ENCODE measurements around the gene SHISA5. TPM values are rescaled to one million over a fixed set of nuclear protein-coding genes. Genes with fewer than 3 reads are reported as not detected.

SHISA5 gene
- total and polyA plus RNA-seq, 10 of the 15 experiments (the other 5 are each of a cell fraction or from before 2014, with no cell fraction given) = 17.1 to 148 (median 67.3) TPM

DNA sequence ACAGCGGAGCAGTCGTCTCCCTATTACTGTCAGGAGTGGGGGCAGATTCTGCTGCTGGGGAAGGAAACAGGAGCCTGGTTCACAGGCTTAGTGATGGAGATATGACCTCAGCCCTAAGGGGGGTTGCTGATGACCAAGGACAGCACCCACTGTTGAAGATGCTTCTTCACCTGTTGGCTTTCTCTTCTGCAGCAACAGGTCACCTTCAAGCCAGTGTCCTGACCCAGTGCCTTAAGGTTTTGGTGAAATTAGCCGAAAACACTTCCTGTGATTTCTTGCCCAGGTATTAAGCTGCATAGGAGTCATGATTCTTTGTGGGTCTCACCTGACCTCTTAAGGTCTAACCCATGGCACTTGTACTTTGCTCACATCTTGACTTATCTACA, 43.5 kb downstream of the SHISA5 start:
- Histone ChIP-seq H3K4me3 (no peak overlapping the region), H3K9me3 (replicated peaks; ENCODE audit: control insufficient read depth, insufficient read depth, low read length) (no peaks in the 10 kb centered on the region), H2AFZ (ENCODE audit: control insufficient read depth, low read depth, low read length) (no peak overlapping the region), H4K20me1 (ENCODE audit: control insufficient read depth, insufficient read depth) (no peaks in the 10 kb centered on the region), H3K9ac (ENCODE audit: control insufficient read depth, insufficient read depth, low read length) (no peak overlapping the region), H3K27me3 (replicated peaks in 1 of 2; ENCODE audit: control insufficient read depth in 2 of 2, insufficient read depth in 2 of 2, low read length in 1 of 2) (no peaks in the 10 kb centered on the region), H3K27ac (ENCODE audit: control insufficient read depth, insufficient read depth) (no peak overlapping the region), H3K79me2 (ENCODE audit: control insufficient read depth, insufficient read depth, low read length) (no peaks in the 10 kb centered on the region), H3K4me1 (ENCODE audit: control insufficient read depth, insufficient read depth, low read length) (peaks cover 4% of the 10 kb centered on the region), H3K36me3 (ENCODE audit: control insufficient read depth in 2 of 2, insufficient read depth in 2 of 2, low read length in 1 of 2) (peaks cover 13 to 18% of the 10 kb centered on the region in 2 experiments), H3K4me2 (ENCODE audit: control insufficient read depth, insufficient read depth) (no peak overlapping the region)
- FAIRE-seq (no peak), DNase-seq (ENCODE audit: low read depth, low spot score) (no peak), ATAC-seq (no peak)
- CTCF ChIA-PET = interaction anchor here (1.5 kb wide), 1 partner anchor 25 kb away, joined by 4 read pairs; no protein-coding TSS in a partner anchor
- no TSS peak for BruUV-seq (replicated peaks)
- intact Hi-C loops (cut with micrococcal nuclease; ENCODE audit: unreplicated experiment) = no loop called here
- 98% methylated on average over 3 of the region's 3 CpGs for WGBS (ENCODE audit: insufficient coverage, insufficient replicate concordance, low lambda C conversion rate, missing lambda C conversion rate)
- TF ChIP-seq PBX3 (IDR thresholded peaks at IDR 0.05; ENCODE audit: insufficient replicate concordance, low read depth, low read length) = no peak
- in situ Hi-C loops (cut with MboI) = no loop called here
- RAD21 ChIA-PET (ENCODE audit: unreplicated experiment) = no interaction called here
- SMC1A ChIA-PET (ENCODE audit: uncharacterized antibody, unreplicated experiment) = interaction anchor here (0.9 to 1.1 kb wide), 2 partner anchors 20 to 24 kb away, joined by 3 read pairs; no protein-coding TSS in a partner anchor
- POLR2A ChIA-PET = no interaction called here

- FAIRE-seq (no peak), ATAC-seq (no peak), DNase-seq (ENCODE audit: low read depth, low spot score) (no peak)
- Histone ChIP-seq H3K79me2 (ENCODE audit: control insufficient read depth, insufficient read depth, low read length) (no peaks in the 10 kb centered on the region), H3K27ac (ENCODE audit: control insufficient read depth, insufficient read depth) (no peak overlapping the region), H3K4me2 (ENCODE audit: control insufficient read depth, insufficient read depth) (no peak overlapping the region), H4K20me1 (ENCODE audit: control insufficient read depth, insufficient read depth) (no peaks in the 10 kb centered on the region), H3K9me3 (replicated peaks; ENCODE audit: control insufficient read depth, insufficient read depth, low read length) (no peaks in the 10 kb centered on the region), H3K4me1 (ENCODE audit: control insufficient read depth, insufficient read depth, low read length) (no peaks in the 10 kb centered on the region), H3K4me3 (no peak overlapping the region), H3K9ac (ENCODE audit: control insufficient read depth, insufficient read depth, low read length) (no peak overlapping the region), H2AFZ (ENCODE audit: control insufficient read depth, low read depth, low read length) (no peak overlapping the region), H3K27me3 (replicated peaks in 1 of 2; ENCODE audit: control insufficient read depth in 2 of 2, insufficient read depth in 2 of 2, low read length in 1 of 2) (no peaks in the 10 kb centered on the region), H3K36me3 (ENCODE audit: control insufficient read depth in 2 of 2, insufficient read depth in 2 of 2, low read length in 1 of 2) (peaks cover 13 to 21% of the 10 kb centered on the region in 2 experiments)
- CTCF ChIA-PET = interaction anchor here (1.5 to 2.9 kb wide), 3 partner anchors 24 to 59 kb away, joined by 4 to 8 read pairs (median 4); no protein-coding TSS in a partner anchor
- intact Hi-C loops (cut with micrococcal nuclease; ENCODE audit: unreplicated experiment) (no loop called here), in situ Hi-C loops (cut with MboI) (no loop called here)
- SMC1A ChIA-PET (ENCODE audit: uncharacterized antibody, unreplicated experiment) = no interaction called here
- POLR2A ChIA-PET = interaction anchor here (0.6 kb wide), 1 partner anchor 37 kb away, joined by 5 read pairs; no protein-coding TSS in a partner anchor
- BruUV-seq (replicated peaks) = no TSS peak
- 93% methylated on average over 7 of the region's 7 CpGs for WGBS (ENCODE audit: insufficient coverage, insufficient replicate concordance, low lambda C conversion rate, missing lambda C conversion rate)
- RAD21 ChIA-PET (ENCODE audit: unreplicated experiment) = no interaction called here
- TF ChIP-seq, protein P1, sequence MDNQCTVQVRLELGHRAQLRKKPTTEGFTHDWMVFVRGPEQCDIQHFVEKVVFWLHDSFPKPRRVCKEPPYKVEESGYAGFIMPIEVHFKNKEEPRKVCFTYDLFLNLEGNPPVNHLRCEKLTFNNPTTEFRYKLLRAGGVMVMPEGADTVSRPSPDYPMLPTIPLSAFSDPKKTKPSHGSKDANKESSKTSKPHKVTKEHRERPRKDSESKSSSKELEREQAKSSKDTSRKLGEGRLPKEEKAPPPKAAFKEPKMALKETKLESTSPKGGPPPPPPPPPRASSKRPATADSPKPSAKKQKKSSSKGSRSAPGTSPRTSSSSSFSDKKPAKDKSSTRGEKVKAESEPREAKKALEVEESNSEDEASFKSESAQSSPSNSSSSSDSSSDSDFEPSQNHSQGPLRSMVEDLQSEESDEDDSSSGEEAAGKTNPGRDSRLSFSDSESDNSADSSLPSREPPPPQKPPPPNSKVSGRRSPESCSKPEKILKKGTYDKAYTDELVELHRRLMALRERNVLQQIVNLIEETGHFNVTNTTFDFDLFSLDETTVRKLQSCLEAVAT (IDR thresholded peaks at IDR 0.05) = no peak
- no peak for TF ChIP-seq EGR1 (IDR thresholded peaks at IDR 0.05; ENCODE audit: borderline replicate concordance in 1 of 2, low read depth in 2 of 2, low read length in 2 of 2)
- TF ChIP-seq KLF5 (IDR thresholded peaks at IDR 0.05; ENCODE audit: partially characterized antibody) = no peak
- no peak for TF ChIP-seq ZNF274 (IDR thresholded peaks at IDR 0.05; ENCODE audit: insufficient read depth, insufficient read length)
- TF ChIP-seq, protein P2, sequence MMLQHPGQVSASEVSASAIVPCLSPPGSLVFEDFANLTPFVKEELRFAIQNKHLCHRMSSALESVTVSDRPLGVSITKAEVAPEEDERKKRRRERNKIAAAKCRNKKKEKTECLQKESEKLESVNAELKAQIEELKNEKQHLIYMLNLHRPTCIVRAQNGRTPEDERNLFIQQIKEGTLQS (IDR thresholded peaks at IDR 0.05; ENCODE audit: borderline replicate concordance, extremely low read depth, low read depth, low read length) = no peak
- TF ChIP-seq ATF7 (IDR thresholded peaks at IDR 0.05; ENCODE audit: low read depth) = no peak
- no peak for TF ChIP-seq RB1 (IDR thresholded peaks at IDR 0.05; ENCODE audit: borderline replicate concordance)
- no peak for TF ChIP-seq CHD4 (IDR thresholded peaks at IDR 0.05)
- no peak for TF ChIP-seq KDM1A (IDR thresholded peaks at IDR 0.05; ENCODE audit: borderline replicate concordance)
- no peak for TF ChIP-seq STAT3 (IDR thresholded peaks at IDR 0.05; ENCODE audit: low read depth, low read length)
- no peak for TF ChIP-seq ELK1 (IDR thresholded peaks at IDR 0.05; ENCODE audit: low read depth, low read length)
Observed at GRCh38 chr3:48459773-48460516, 44.0 kb downstream of the SHISA5 start.
